NCI-H226 (cell line): ENCODE data around the gene FADD.
A peak's percentile ranks its signal among the peaks of the same experiment; 100 is the strongest.
"Not testable (repeated sequence)": the region's sequence is repeated elsewhere in the genome, so short reads cannot be mapped to it uniquely, and the experiment has no call there.

Source experiments
- DNase-seq: peaks from one replicate; pipeline ENCODE4 v3.0.0-alpha.2; 2015

Gene FADD

DNA sequence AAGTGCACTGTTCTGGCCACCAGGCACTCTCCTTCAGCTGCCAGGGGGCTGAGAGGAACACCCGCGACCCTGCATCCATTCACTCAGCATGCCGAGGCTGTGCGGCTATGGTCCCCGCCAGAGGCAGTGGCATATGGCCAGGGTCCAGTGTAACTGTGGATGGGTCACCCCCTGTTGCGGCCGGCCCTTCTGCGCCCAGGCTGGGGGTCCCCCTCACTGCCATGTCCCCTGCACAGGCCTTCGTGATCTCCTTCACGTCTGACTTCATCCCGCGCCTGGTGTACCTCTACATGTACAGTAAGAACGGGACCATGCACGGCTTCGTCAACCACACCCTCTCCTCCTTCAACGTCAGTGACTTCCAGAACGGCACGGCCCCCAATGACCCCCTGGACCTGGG, 20.8 kb upstream of the FADD start:
- DNase-seq = no peak

DNA sequence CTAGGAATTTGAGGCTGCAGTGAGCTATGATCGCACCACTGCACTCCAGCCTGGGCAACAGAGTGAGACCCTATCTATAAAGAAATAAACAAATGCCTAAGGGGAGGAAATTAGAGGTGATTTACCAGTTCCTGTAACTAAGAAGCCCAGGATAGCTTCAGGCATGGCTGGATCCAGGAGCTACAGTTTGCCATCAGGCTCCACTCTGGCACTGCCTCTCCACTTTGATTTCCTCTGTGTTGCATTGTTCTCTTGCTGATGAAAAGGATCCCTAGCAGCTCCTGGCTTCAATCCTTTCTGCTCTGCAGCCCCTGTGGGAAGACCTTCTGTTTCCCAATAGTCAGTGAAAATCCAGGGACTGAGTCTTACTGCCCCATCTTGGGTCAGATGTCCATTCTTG, 20.1 kb upstream of the FADD start:
- no peak for DNase-seq

DNA sequence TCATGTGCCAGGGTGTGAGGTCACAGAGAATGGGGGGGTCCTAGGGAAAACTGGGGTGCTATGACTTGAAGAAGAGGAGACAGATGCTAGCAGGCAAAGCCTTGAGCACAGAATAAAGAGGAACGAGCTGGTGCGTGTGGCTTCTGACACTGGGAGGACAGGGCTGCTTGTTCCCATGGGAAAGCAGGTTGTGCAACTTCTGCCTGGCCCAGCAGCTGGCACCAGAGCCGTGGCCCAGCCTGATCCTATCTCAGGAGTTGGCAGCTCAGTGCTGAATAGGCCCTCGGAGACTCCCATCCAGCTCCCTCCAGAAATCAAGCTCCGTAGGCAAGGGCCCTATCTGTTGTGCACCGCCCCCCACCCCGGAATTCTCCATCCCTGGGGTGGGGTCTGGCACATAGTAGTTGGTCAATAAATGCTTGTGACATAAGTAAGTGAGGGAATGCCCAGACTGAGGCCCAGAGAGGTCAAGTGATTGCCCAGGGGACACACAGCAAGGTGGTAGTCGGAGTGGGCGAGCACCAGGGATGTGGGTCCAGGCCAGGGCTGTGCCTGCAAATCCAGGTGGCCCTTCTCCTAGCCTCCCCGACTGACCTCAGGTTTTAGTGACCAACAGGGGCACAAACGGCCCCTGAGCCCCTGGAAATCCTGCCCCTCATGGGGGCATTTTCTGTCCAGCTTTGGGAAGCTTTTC, 19.5 kb upstream of the FADD start:
- DNase-seq = no peak

DNA sequence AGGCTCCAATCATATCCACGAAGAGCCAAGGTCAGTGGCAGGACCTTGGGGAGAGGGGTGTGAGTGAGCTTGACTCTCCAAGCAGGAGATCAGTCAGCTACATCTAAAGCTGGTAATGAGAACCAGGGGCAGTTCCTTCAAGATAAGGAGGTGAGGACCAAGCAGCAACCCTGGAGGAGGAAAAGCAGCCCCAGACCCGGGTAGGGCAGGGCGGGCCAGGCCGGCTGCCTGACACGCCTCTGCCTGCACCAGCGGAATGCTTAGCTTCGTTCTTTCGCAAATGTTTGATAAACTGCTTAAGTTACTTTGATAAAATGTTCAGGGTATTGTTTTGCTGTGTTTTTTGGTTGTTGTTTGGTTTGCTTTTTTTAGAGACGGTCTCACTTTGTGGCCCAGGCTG, 18.7 kb upstream of the FADD start:
- DNase-seq = no peak

DNA sequence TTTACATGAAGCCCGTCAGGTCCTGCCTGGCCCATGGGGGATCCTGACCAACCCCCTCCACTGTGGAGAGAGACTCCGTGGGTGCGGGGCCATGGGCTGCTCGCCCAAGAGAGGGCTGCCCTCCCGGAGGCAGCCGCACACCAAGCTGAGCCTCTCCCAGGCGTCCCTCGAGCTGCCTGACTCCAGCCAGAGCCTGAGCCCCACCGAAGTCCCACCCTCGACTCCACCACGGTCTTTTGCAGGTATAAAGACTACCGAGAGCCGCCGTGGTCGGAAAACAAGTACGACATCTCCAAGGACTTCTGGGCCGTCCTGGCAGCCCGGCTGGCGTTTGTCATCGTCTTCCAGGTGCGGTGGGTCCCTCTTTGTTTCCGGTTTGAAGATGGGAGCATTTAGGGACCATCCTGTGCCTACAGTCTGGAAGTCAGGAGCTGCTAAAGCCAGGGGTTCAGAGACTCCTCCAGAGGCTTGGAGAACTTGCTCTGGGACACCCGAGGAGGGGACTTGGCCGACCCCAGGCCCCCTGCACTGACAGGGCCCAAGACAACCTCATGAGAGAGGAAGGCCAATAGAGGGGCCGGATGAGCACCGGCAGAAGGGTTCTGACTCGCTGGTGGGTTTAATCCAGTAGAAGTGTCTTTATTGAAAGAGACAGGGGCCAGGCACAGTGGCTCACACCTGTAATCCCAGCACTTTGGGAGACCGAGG, 17.6 kb upstream of the FADD start:
- DNase-seq = no peak

DNA sequence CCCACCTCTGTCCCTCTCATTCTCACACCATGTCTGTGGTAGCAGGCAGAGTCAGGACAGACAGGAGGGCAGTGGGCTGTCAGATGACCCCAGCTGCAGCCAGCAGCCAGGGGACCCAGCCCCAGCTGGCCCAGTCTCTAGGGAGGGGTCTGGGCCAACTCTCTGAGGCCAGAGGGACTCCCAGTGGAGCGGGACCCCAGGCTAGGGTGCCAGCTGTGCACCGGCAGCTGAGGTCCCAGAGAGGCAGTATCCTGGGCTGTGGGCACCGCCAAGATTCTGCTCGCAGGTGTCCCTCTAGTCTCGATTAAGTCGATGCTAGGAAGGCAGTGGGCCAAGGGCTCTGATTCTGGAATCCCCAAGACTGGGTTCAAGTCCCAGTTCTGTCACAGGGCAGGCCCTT, 16.7 kb upstream of the FADD start:
- DNase-seq = no peak

DNA sequence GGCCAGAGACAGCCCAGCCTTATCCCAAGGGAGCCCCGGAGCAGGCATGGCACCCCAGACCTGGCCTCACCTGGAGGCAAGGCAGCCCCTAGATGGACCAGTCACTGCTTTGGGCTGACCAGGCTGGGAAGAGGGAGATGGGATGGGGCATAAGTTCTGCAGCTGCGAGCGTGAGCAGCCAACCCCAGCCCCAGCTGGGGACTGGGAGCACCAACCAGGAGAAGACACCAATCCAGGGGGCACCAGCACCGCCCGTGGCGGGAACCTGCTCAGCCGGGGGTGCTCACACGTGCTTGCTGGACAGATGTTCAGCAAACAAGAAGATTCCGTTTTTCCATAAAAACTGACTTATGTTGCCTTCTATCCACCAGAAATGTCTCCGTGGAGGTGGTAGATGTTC, 16.2 kb upstream of the FADD start:
- DNase-seq = no peak

DNA sequence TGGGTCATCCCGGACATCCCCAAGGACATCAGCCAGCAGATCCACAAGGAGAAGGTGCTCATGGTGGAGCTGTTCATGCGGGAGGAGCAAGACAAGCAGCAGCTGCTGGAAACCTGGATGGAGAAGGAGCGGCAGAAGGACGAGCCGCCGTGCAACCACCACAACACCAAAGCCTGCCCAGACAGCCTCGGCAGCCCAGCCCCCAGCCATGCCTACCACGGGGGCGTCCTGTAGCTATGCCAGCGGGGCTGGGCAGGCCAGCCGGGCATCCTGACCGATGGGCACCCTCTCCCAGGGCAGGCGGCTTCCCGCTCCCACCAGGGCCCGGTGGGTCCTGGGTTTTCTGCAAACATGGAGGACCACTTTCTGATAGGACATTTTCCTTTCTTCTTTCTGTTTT, 15.3 kb upstream of the FADD start:
- DNase-seq = no peak

DNA sequence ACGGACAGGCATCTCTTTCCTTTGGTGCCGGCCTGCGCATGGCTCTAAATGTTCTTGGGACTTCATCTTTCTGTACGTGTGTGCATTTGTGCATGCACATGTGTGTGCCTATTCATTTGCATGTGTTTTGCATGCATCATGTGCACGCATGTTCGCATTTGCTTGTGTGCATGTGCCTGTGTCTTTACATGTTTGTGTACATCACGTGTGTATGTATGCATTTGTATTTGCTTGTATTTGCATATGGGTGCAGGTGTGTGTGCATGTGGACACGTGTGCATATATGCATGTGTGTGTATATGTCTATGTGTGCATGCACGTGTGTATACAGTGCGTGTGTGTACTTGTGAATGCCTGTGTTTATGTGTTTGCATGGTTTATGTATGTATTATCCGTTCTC, 13.5 kb upstream of the FADD start:
- no peak for DNase-seq

DNA sequence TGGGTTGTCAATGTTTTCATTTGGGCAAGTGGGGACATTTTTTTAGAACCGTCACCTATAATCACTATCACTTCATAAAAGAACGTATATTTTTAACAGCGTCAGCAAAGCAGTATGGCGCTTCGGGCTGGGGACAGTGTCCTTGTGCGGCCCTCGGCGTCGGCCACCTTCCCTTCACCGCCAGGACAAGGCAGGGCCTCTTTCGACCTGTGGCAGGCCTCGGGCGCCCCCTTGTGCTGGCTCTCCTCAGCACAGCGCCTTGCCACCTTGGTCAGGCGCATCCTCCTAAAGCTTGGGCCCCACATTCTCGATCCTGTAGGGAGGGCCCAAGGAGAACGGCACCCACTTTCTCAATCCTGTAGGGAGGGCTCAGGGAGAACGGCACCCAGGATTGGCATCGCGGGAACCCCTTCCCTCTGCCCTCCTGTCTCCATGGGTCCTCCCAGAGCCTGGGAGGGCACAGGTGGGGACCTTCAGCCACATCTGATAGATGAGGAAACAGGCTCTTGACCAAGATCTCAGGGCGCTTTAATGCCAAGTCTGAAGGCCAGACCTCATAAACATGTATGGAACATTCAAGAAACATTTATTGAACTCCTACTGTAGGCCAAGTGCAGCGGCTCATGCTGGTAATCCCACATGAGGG, 11.5 kb upstream of the FADD start:
- DNase-seq = no peak

DNA sequence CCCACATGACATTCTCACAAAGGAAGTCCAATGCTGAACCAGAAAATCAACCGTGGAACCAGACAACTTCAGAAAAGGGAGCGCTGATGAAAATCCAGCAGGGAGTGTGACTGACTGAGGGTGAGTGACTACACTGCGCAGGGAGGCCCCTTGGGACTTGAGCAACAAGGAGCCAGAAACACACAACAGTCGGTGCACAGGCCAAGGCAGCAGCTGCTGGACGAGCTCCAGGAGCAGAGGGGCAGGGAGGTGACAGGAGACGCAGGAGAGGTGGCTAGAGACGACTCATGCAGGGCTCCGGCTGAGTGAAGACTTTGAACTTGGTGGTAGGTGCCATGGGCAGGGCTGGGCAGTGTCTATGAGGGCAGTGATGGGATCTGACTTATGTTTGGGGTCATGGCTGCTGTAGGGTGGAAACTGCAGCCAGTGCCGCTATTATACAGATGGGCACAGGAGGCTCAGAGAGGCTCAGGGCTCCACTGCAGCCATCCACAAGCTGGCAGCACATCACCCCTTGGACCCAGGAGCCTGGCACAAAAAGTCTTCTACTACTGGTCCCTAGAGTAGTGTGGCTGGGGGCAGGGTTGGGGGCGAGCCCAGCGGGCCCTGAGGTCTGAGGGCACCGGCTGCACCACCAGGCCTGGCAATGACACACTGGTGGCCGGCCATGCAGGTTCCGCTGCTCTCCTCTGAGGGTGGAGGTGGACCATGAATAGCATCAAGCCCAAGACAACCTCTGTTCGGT, 10.3 kb upstream of the FADD start:
- DNase-seq = no peak

DNA sequence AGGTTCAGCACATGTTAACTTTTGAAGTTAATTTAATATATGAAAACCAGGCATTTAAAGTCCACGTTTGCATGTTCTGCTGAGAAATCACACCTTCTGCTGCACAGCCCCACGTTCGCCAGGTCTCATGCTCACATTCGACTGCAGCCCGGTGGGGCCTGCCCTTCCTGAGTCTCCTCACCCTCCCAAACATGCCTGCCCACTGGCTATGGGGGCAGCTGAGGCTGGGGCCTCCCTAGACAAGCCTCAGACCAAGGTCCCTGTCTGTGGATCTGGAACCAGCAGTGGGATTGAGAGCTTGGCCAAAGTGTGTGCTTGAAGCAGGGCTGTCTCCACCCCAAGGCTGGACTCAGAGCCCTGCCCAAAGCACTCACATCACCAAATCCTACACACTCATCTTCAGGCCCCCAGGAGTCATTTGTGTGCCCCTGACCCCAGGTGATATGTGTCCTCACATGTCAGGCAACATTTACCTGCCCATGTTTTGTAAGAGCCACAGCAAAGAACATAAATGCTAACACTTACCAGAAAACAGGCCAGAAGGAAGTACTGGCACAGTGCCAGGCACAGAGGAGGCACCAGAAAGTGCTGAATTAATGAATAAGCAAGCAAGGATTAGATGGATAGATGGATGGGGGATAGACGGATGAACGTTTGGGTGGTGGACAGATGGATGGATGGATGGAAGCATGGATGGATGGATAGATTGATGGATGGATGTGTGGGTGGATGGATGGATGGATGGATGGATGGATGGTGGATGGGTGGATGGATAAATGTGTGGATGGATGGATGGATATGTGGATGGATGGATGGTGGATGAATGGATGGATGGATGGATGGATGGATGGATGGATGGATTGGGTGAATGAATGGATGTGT, 9.4 kb upstream of the FADD start:
- DNase-seq = no peak

DNA sequence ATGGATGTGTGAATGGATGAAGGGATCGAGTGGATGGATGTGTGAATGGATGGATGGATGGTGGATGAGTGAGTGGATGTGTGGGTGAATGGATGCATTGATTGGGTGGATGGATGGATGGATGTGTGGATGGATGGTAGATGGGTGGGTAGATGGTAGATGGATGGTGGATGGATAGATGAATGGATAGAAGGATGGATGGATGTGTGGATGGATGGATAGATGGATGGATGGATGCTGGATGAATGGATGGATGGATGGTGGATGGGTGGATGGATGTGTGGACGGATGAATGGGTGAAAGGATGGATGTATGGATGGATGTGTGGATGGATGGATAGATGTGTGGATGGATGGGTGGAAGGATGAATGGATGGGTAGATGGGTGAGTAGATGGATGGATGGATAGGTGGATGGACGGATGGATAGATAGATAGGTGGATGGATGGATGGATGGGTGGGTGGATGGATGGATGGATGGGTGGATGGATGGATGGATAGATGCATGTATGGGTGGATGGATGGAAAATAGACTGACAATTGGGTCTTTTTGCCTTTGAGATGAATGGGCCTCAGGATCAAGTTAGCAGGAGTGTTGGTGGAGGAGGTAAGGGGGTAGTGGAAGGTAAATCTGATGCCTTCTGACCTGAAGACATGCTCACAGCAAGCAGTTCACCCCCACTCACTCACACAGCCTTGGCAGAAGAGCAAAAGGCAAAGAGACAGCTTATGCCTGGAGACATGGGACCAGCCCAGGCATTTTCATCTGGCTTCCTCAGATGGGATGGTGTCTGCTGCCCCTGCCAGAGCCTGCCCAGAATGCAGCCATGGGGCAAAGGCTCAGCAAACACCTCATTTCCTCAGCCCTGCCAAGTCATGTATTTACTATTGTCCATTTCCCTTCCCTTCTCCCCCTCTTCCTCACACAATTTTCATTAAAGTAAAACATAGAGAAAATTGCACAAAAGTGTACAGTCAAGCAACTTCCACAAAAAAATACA, 8.0 kb upstream of the FADD start:
- DNase-seq = no peak

DNA sequence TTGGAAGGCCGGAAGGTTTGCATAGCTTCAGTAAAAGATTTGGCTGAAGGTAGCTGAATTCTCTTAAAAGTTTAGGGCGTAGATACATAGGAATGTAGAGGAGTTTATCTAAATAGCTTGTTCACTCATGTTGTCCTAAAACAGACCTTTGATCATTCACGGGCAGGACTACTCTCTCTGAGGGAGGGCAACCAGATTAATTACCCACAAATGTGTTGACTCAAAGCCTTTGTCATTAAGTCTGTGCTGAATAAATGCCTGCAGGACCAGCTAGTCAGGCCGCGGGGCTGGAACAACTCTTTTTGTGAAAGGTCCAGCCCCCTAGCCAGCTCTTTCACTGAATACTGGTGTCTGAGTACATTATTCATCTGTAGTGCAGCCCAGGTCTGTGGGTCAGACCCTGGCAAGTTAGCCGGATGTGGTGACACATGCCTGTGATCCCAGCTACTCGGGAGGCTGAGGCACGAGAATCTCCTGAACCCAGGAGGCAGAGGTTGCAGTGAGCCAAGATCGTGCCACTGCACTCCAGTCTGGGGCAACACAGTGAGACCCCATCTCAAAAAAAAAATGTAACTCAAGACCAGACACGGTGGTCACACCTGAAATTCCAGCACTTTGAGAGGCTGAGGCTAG, 2.8 kb upstream of the FADD start:
- no peak for DNase-seq

DNA sequence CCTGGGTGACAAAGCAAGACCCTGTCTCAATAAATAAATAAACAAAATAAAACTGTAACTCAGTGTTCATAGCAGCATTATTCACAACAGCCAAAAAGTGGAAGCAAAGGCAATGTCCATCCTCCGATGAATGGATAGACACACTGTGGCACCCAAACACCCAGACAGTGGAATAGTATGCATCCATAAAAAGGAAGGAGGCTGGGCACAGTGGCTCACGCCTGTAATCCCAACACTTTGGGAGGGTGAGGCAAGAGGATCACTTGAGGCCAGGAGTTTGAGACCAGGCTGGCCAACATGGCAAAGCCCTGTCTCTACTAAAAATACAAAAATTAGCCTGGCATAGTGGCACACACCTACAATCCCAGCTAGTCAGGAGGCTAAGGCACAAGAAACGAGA, 2.0 kb upstream of the FADD start:
- DNase-seq = not testable (repeated sequence)

DNA sequence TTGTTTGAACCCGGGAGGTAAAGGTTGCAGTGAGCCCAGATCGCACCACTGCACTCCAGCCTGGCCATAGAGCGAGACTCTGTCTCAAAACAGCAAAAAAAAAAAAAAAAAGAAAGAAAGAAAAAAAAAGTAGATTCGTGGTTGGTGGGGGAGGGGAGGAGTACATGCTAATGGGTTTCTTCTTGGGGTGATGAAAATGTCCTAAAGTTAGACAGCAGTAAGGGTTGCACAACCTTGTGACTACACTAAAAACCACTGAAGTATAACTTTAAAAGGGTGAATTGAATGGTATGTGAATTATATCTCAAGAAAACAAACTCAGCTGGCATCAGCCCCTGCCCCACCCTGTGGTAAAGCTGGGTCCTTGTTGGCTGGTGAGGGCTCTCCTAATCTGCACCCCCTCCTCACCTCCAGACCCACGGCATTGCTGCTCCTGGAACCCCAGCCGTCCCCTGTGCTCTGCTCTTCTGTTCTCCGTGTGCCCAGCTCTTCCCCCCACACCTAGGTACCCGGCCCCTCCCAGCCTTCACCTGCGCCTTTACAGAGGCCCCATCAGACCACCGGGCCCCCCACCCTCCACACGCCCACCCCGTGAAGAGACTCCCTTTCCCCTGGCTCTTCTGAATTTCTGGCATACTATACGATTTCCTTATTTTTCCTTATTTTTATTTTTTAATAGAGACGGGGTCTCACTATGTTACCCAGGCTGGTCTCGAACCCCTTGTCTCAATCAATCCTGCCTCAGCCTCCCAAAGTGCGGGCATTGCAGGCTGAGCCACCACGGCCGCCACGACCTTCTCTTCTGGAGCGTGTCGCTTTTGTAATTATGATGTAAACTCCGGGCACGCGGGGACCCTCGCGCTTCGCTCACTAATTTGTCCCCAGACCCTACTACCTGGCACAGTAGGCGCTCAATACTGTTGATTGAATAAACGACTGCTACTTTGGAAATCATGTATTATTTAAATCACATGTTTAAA, 924 bp upstream of the FADD start:
- DNase-seq = no peak

DNA sequence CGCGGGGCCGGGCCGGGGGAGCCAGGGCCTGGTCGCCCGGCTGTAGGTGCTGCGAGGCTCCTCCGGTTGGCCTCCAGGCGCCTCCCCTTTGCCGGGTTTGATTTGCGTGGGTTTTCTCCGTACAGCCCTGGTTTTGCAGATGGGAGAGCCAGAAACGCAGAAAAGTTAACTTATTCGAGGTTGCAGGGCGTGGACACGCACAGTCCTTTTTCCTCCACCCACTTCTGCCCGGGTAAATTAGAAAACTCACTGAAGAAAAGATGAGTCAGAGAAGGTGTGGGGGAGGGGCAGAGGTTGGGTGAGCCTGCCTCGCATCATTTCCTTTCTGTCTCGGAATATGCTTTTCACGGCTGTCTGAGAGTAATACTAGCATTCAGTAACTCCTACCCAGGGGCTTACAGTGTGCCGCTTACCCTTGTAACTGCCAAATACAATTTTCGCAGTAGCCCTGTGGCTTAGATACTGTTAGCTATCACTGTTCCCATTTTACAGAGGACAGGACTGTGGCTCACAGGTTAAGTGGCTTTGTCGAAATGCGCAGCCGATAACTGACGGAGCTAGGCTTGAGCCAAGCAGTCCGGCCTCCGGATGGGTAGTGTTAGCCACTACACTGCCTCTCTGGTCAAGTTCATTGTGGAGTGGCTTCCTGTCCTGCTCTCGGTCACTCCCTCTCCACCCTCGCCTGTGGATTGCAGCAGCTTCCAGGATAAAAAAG, 812 bp downstream of the FADD start:
- peak; percentile 76 for DNase-seq

DNA sequence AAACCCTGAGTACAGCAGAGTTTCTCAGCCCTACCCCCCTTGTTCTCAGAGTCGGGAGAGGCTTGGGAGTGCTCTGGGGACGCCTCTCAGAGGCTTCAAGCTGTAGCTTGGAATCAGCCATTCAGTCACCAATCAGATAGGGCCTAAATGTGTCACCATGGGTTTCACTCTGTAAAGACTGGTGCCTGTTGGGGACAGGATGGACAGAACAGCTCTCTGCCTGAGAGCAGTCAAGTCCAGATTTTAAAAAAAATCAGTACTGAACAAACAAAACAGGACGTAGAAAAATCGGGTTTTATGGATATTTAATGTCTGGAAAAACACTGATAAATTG, 1.3 kb downstream of the FADD start:
- DNase-seq = no peak
